MM.1S (cell line): ENCODE data around the gene ANAPC4.

Experiments used
- DNase-seq: peaks from one replicate; pipeline ENCODE4 v3.0.0-alpha.2; 2015
- H2AFZ ChIP-seq: fragments of 300-600 bp; sonication (generic); 2 replicates; pipeline ENCODE4 v1.6.0; 2016; ENCODE audit warnings: antibody characterized with exemption, low read length
- H3F3A ChIP-seq: fragments of 300-600 bp; sonication (generic); 2 replicates; pipeline ENCODE4 v1.6.1; 2016; ENCODE audit warnings: mild to moderate bottlenecking, antibody characterized with exemption, low read length, moderate library complexity, mixed read lengths; ENCODE audit not compliant: insufficient read depth
- H3K27ac ChIP-seq: fragments of 300-600 bp; sonication (generic); 2 replicates; pipeline ENCODE4 v1.5.1; 2016; ENCODE audit warnings: mild to moderate bottlenecking, low read length
- H3K27me3 ChIP-seq: fragments of 300-600 bp; sonication (generic); replicated peaks from 2 replicates; pipeline ENCODE4 v1.6.0; 2016; ENCODE audit warnings: low read length; ENCODE audit not compliant: insufficient read depth
- H3K36me3 ChIP-seq: fragments of 300-600 bp; sonication (generic); replicated peaks from 2 replicates; pipeline ENCODE4 v1.6.1; 2016; ENCODE audit warnings: mild to moderate bottlenecking, low read length, mixed read lengths; ENCODE audit not compliant: insufficient read depth
- H3K4me1 ChIP-seq: fragments of 300-600 bp; sonication (generic); 2 replicates; pipeline ENCODE4 v1.6.1; 2016; ENCODE audit warnings: low read length, mixed read lengths
- H3K4me2 ChIP-seq: fragments of 300-600 bp; sonication (generic); 2 replicates; pipeline ENCODE4 v1.6.0; 2016; ENCODE audit warnings: low read depth, low read length
- H3K4me3 ChIP-seq: fragments of 300-600 bp; sonication (generic); 2 replicates; pipeline ENCODE4 v1.5.1; 2016; ENCODE audit warnings: low read length, mixed read lengths
- H3K79me2 ChIP-seq: fragments of 300-600 bp; sonication (generic); 2 replicates; pipeline ENCODE4 v1.6.1; 2016; ENCODE audit warnings: mixed run types, low read length, mixed read lengths
- H3K9ac ChIP-seq: fragments of 300-600 bp; sonication (generic); 2 replicates; pipeline ENCODE4 v1.6.1; 2016; ENCODE audit warnings: low read length, mixed read lengths
- H3K9me2 ChIP-seq: fragments of 300-600 bp; sonication (generic); replicated peaks from 2 replicates; pipeline ENCODE4 v1.6.1; 2016; ENCODE audit warnings: mild to moderate bottlenecking, low read length, mixed read lengths; ENCODE audit not compliant: insufficient read depth
- H3K9me3 ChIP-seq: fragments of 300-600 bp; sonication (generic); replicated peaks from 2 replicates; pipeline ENCODE4 v1.6.1; 2016; ENCODE audit warnings: mild to moderate bottlenecking, low read length, mixed read lengths; ENCODE audit not compliant: insufficient read depth
- H4K20me1 ChIP-seq: fragments of 300-600 bp; sonication (generic); 2 replicates; pipeline ENCODE4 v1.6.1; 2016; ENCODE audit warnings: mild to moderate bottlenecking, low read length, moderate library complexity, mixed read lengths; ENCODE audit not compliant: insufficient read depth
- EZH2 ChIP-seq: fragments of 300-600 bp; sonication (generic); optimal IDR thresholded peaks from 2 replicates; pipeline ENCODE3; 2017; ENCODE audit warnings: low read depth, mild to moderate bottlenecking, antibody characterized with exemption, low read length, mixed read lengths
- EZH2phosphoT487 ChIP-seq: fragments of 300-600 bp; sonication (generic); IDR thresholded peaks from 2 replicates; pipeline ENCODE4 v1.6.1; 2018; ENCODE audit warnings: antibody characterized with exemption, low read length
- TF ChIP-seq, protein P1 (sequence below): fragments of 300-600 bp; sonication (generic); IDR thresholded peaks from 2 replicates; pipeline ENCODE4 v1.5.1; 2016; ENCODE audit warnings: antibody characterized with exemption, low read length, mixed read lengths

The ANAPC4 gene

DNA sequence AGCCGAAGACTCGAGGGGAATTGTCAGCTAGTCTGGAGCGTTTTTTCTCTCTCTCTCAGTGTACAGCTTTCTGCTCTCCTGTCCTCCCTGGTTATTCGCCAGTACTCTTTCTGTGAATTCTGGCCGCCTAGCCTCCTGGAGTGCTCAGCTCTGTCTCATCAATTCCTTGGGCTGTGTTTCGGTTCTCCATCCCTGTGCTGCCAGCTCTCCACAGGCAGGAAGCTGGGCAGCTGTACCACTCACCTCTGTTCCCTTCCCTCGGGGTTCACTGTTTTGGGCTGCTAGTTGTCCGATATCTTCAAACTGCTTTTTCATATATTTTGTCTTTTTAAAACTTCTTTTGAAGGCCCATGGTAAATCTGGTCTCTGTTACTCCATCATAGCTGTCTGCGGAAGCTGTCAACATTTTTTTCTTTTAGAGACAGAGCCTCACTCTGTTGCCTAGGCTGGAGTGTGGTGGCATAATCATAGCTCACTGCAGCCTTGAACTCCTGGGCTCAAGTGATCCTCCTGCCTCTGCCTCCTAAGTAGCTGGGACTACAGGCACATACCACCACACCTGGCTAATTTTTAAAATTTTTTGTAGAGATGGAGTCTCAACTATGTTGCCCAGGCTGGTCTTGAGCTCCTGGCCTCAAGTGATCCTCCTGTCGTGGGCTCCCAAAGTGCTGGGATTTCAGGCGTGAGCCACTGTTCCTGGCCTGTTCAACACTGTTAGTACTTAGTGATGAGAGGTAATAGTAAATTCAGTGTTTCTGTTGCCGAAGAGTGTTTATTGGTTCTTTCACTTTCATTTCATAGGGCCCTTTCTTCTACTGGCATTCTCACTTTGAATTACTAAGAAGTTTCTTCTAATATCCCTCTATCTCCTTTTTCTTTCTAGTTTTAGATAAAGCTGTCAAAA, 45.9 kb upstream of the ANAPC4 start:
- Histone ChIP-seq H3K27me3 (no peaks in the 10 kb centered on the region), H3K9me2 (no peaks in the 10 kb centered on the region), H3K4me3 (peak overlapping the region; percentile 49), H3K27ac (peak overlapping the region; percentile 24; the same call in 1 of the 2 replicates), H3K9me3 (no peaks in the 10 kb centered on the region), H3K4me2 (peak overlapping the region; percentile 87), H4K20me1 (no peaks in the 10 kb centered on the region), H3K9ac (peak overlapping the region; percentile 38), H3K4me1 (peaks cover 10% of the 10 kb centered on the region; the same call in 1 of the 2 replicates), H2AFZ (peak overlapping the region; percentile 78), H3F3A (peaks cover 10% of the 10 kb centered on the region; the same call in 1 of the 2 replicates), H3K36me3 (no peaks in the 10 kb centered on the region), H3K79me2 (peaks cover 9% of the 10 kb centered on the region)
- TF ChIP-seq EZH2 (no peak), EZH2phosphoT487 (no peak)
- TF ChIP-seq, protein P1, sequence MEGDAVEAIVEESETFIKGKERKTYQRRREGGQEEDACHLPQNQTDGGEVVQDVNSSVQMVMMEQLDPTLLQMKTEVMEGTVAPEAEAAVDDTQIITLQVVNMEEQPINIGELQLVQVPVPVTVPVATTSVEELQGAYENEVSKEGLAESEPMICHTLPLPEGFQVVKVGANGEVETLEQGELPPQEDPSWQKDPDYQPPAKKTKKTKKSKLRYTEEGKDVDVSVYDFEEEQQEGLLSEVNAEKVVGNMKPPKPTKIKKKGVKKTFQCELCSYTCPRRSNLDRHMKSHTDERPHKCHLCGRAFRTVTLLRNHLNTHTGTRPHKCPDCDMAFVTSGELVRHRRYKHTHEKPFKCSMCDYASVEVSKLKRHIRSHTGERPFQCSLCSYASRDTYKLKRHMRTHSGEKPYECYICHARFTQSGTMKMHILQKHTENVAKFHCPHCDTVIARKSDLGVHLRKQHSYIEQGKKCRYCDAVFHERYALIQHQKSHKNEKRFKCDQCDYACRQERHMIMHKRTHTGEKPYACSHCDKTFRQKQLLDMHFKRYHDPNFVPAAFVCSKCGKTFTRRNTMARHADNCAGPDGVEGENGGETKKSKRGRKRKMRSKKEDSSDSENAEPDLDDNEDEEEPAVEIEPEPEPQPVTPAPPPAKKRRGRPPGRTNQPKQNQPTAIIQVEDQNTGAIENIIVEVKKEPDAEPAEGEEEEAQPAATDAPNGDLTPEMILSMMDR, result no peak
- peak; percentile 50 for DNase-seq

DNA sequence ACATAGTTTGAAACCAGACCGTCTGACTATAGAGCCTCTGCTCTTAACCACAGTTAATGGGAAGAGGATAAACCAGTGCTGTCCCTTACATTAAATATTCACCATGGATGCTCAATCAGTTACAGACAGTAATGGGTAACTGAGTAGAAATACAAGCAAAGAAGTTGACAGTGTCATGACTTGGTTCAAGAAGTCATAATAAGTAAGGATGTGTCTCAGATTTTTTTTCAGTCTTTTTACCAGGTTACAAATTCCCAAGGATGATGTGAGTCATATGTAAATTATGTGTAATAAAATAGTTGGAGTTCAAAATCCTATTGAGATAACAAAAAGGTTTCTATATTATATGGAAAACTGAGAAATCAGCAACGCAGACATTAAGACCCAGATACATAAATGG, 33.4 kb upstream of the ANAPC4 start:
- H3K4me3 ChIP-seq, result no peak overlapping the region
- no peak for TF ChIP-seq EZH2phosphoT487
- no peak for TF ChIP-seq EZH2
- TF ChIP-seq, protein P1, result no peak
- no peak overlapping the region for H3K4me2 ChIP-seq
- no peaks in the 10 kb centered on the region for H3K9me3 ChIP-seq
- no peak overlapping the region for H2AFZ ChIP-seq
- H3K4me1 ChIP-seq, result no peaks in the 10 kb centered on the region
- H3K9me2 ChIP-seq, result no peaks in the 10 kb centered on the region
- no peaks in the 10 kb centered on the region; the same call in 1 of the 2 replicates for H3K36me3 ChIP-seq
- no peaks in the 10 kb centered on the region for H4K20me1 ChIP-seq
- H3K9ac ChIP-seq, result no peak overlapping the region
- H3F3A ChIP-seq, result no peaks in the 10 kb centered on the region
- no peaks in the 10 kb centered on the region for H3K79me2 ChIP-seq
- DNase-seq, result no peak
- H3K27me3 ChIP-seq, result no peaks in the 10 kb centered on the region
- H3K27ac ChIP-seq, result no peak overlapping the region

DNA sequence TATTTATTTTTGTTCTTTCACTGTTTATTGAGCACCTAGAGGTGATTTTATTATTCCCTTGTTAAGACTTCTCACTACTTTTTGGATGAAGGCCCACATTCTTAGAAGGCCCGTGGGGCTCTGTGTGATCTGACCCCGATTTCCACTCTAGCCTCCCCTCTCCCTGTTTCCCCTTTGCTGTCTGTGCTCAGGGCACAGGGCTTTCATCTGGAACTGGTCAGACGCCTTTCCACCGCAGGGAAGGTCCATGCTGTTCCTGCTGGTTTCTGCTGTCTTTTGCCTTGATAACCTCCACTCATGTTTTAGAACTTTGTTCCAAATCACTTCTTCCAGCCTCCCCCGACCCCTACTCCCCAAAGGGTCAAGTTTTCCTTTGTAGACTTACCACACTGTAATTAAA, 31.3 kb upstream of the ANAPC4 start:
- Histone ChIP-seq H3F3A (no peaks in the 10 kb centered on the region), H3K79me2 (no peaks in the 10 kb centered on the region), H4K20me1 (no peaks in the 10 kb centered on the region), H3K27ac (no peak overlapping the region), H3K4me1 (no peaks in the 10 kb centered on the region), H3K4me2 (no peak overlapping the region), H3K9me3 (no peaks in the 10 kb centered on the region), H3K9me2 (no peaks in the 10 kb centered on the region), H3K9ac (no peak overlapping the region), H2AFZ (no peak overlapping the region), H3K4me3 (no peak overlapping the region), H3K36me3 (no peaks in the 10 kb centered on the region; the same call in 1 of the 2 replicates), H3K27me3 (no peaks in the 10 kb centered on the region)
- DNase-seq, result no peak
- TF ChIP-seq EZH2phosphoT487, result no peak
- no peak for TF ChIP-seq EZH2
- TF ChIP-seq, protein P1, result no peak
